ENCODE data around the gene RCBTB2. TPM values are rescaled to one million over a fixed set of nuclear protein-coding genes. Genes with fewer than 3 reads are reported as not detected.

RCBTB2 gene
- total and polyA plus RNA-seq, 9 of the 15 experiments (the other 6 are each of a cell fraction or from before 2014, with no cell fraction given) = 0.91 to 3.3 (median 1.5) TPM

- no peaks in the 10 kb centered on the region for H3K79me2 ChIP-seq (ENCODE audit: control insufficient read depth, insufficient read depth, low read length)
- H3K9ac ChIP-seq (ENCODE audit: insufficient read depth in 1 of 2, low read depth in 2 of 2, low read length in 2 of 2) = no peak overlapping the region
- H3K4me3 ChIP-seq = no peak overlapping the region
- H3K9me3 ChIP-seq (replicated peaks; ENCODE audit: control insufficient read depth, insufficient read depth, low read depth, low read length) = peaks cover 1% of the 10 kb centered on the region; the same call in 1 of the 2 replicates
- ChIA-PET CTCF (ENCODE audit: low intra/inter-chr PET ratio) (no interaction called here), POLR2A (no interaction called here)
- WGBS (ENCODE audit: insufficient coverage, low coverage, missing lambda C conversion rate) = 14% methylated on average over 4 of the region's 4 CpGs
- FAIRE-seq = no peak
- H4K20me1 ChIP-seq (replicated peaks; ENCODE audit: control insufficient read depth, insufficient read depth, low read length) = no peaks in the 10 kb centered on the region
- H3K4me2 ChIP-seq (ENCODE audit: insufficient read depth, low read length) = no peak overlapping the region
- no TSS peak for BruUV-seq (replicated peaks)
- intact Hi-C loops (cut with micrococcal nuclease) = no loop called here
- in situ Hi-C loops (cut with MboI) = no loop called here
- no peaks in the 10 kb centered on the region for H3K27me3 ChIP-seq (ENCODE audit: control insufficient read depth in 2 of 2, insufficient read depth in 2 of 2, low read length in 2 of 2)
- H3K4me1 ChIP-seq (replicated peaks in 1 of 2; ENCODE audit: control insufficient read depth in 2 of 2, insufficient read depth in 2 of 2, low read length in 2 of 2) = no peaks in the 10 kb centered on the region; a peak in 1 of 5 replicates
- H3K27ac ChIP-seq (ENCODE audit: extremely low read depth, low read depth, low read length) = no peak overlapping the region
- DNase-seq (ENCODE audit: extremely low read depth in 1 of 4, low spot score in 3 of 4) = no peak
- TF ChIP-seq SAFB (IDR thresholded peaks at IDR 0.05; ENCODE audit: borderline replicate concordance, low read depth, low read length) (no peak), E2F6 (IDR thresholded peaks at IDR 0.05; ENCODE audit: borderline replicate concordance in 1 of 2, extremely low read depth in 1 of 2, insufficient read depth in 1 of 2, insufficient read length in 1 of 2, low read depth in 1 of 2, low read length in 1 of 2, poor library complexity in 1 of 2, severe bottlenecking in 1 of 2) (no peak), HDAC1 (IDR thresholded peaks at IDR 0.05) (no peak), ZBTB7A (IDR thresholded peaks at IDR 0.05; ENCODE audit: borderline replicate concordance, control insufficient read depth, low read depth, low read length) (no peak), ESRRA (IDR thresholded peaks at IDR 0.05; ENCODE audit: borderline replicate concordance, low read depth) (no peak)
- H3K36me3 ChIP-seq (ENCODE audit: control insufficient read depth, insufficient read depth, low read length) = no peaks in the 10 kb centered on the region
- no peaks in the 10 kb centered on the region for H3K9me1 ChIP-seq (ENCODE audit: control insufficient read depth, insufficient read depth, low read length)
- no peak for ATAC-seq
- no peak overlapping the region for H2AFZ ChIP-seq (ENCODE audit: low read depth, low read length)
Observed at GRCh38 chr13:48547663-48548092, 14.8 kb upstream of the RCBTB2 start.
